Tibial nerve (tissue), 4 donors: ENCODE results near the gene CALCA. TPM values are rescaled to one million over a fixed set of nuclear protein-coding genes. Genes with fewer than 3 reads are reported as not detected.

Source experiments
- DNase-seq, 2 donors: peaks; one replicate each; pipeline ENCODE4 v3.0.0-alpha.2; 2019; ENCODE audit warnings: low spot score in 2 of 2
- H3K27ac ChIP-seq, 4 donors: fragments of 200-600 bp; sonication (generic) in 3 of 4; one replicate each; pipeline ENCODE4 v1.5.1; 2017 to 2019; ENCODE audit warnings: mild to moderate bottlenecking in 1 of 4
- H3K27me3 ChIP-seq, 2 donors: fragments of 200-600 bp; sonication (generic) in 1 of 2; one replicate each; pipeline versions ENCODE4 v1.5.1 to v1.6.0; 2017 to 2019
- H3K36me3 ChIP-seq, 3 donors: fragments of 200-600 bp; sonication (generic); one replicate each; pipeline ENCODE4 v1.5.1; 2018 to 2019
- H3K4me1 ChIP-seq, 4 donors: fragments of 200-600 bp; sonication (generic) in 3 of 4; one replicate each; pipeline ENCODE4 v1.5.1; 2017 to 2019
- H3K4me3 ChIP-seq, 4 donors: fragments of 200-600 bp; sonication (generic) in 3 of 4; one replicate each; pipeline ENCODE4 v1.5.1; 2017 to 2019; ENCODE audit warnings: mild to moderate bottlenecking in 1 of 4, moderate library complexity in 1 of 4
- H3K9me3 ChIP-seq, 4 donors: fragments of 200-600 bp; sonication (generic) in 3 of 4; one replicate each; pipeline ENCODE4 v1.5.1; 2017 to 2019
- CTCF ChIP-seq, 5 experiments: fragments of 200-600 bp in 3 of 5; fragments of 450-650 bp in 2 of 5; sonication (generic) in 3 of 5; IDR thresholded peaks; one replicate each; pipeline ENCODE4 v1.5.1; 2016 to 2019; ENCODE audit warnings: antibody characterized with exemption in 5 of 5, mild to moderate bottlenecking in 3 of 5, moderate library complexity in 2 of 5
- EP300 ChIP-seq, 2 donors: sonication (generic); formaldehyde crosslinking; IDR thresholded peaks; one replicate each; pipeline ENCODE4 v1.6.1; 2017; ENCODE audit warnings: antibody characterized with exemption in 2 of 2, mild to moderate bottlenecking in 1 of 2
- POLR2A ChIP-seq, 2 donors: fragments of 450-650 bp; IDR thresholded peaks; one replicate each; pipeline ENCODE4 v1.6.1; 2017; ENCODE audit warnings: antibody characterized with exemption in 2 of 2, mild to moderate bottlenecking in 2 of 2, moderate library complexity in 2 of 2
- WGBS, 2 donors: methylation state at CpG; one replicate each; pipeline ENCODE4 v1.1.5; 2018; 5-methylcytosine and 5-hydroxymethylcytosine counted together
- total RNA-seq, 4 donors: library from RNA; depleted of rRNA; stranded (reverse); fragments of >200 nt; gene quantifications; one replicate each; pipeline ENCODE4 v1.1.0, GENCODE V29; 2016

Gene CALCA
- total RNA-seq, 4 donors from 2014 or later, result not detected

GRCh38 chr11:14938936-14939335 is 33.2 kb downstream of the CALCA start:
- 64 to 73% methylated on average over 1 of the region's 1 CpG for WGBS, 2 donors
- TF ChIP-seq EP300 (IDR thresholded peaks at IDR 0.05), result no peak
- TF ChIP-seq CTCF (IDR thresholded peaks at IDR 0.05), result no peak
- no peak for TF ChIP-seq POLR2A (IDR thresholded peaks at IDR 0.05)
- no peak overlapping the region for H3K27ac ChIP-seq
- H3K4me1 ChIP-seq, result no peaks in the 10 kb centered on the region
- H3K36me3 ChIP-seq, result no peaks in the 10 kb centered on the region
- H3K27me3 ChIP-seq, result no peaks in the 10 kb centered on the region
- no peak overlapping the region for H3K4me3 ChIP-seq
- DNase-seq, result no peak
- H3K9me3 ChIP-seq, result peaks cover 0 to 2% (median 0%) of the 10 kb centered on the region in 4 donors

- Histone ChIP-seq H3K4me1 (no peaks in the 10 kb centered on the region), H3K36me3 (no peaks in the 10 kb centered on the region), H3K9me3 (peaks cover 0 to 2% (median 0%) of the 10 kb centered on the region in 4 donors), H3K27me3 (no peaks in the 10 kb centered on the region), H3K27ac (no peak overlapping the region), H3K4me3 (no peak overlapping the region)
- whole genome bisulfite sequencing, 2 donors, result 92 to 97% methylated on average over 1 of the region's 1 CpG
- no peak for TF ChIP-seq EP300 (IDR thresholded peaks at IDR 0.05)
- no peak for TF ChIP-seq CTCF (IDR thresholded peaks at IDR 0.05)
- no peak for TF ChIP-seq POLR2A (IDR thresholded peaks at IDR 0.05)
- no peak for DNase-seq
Measured at GRCh38 chr11:14934641-14935351, 37.4 kb downstream of the CALCA start.

GRCh38 chr11:14932447-14932846 is 39.7 kb downstream of the CALCA start:
- H3K27ac ChIP-seq, result no peak overlapping the region
- DNase-seq, result no peak

GRCh38 chr11:14930369-14930768 is 41.8 kb downstream of the CALCA start:
- DNase-seq, result no peak
- TF ChIP-seq POLR2A (IDR thresholded peaks at IDR 0.05) (no peak), CTCF (IDR thresholded peaks at IDR 0.05) (no peak), EP300 (IDR thresholded peaks at IDR 0.05) (no peak)
- no peak overlapping the region for H3K4me3 ChIP-seq
- no peaks in the 10 kb centered on the region for H3K27me3 ChIP-seq
- 59 to 88% methylated on average over 2 of the region's 2 CpGs for WGBS, 2 donors
- no peaks in the 10 kb centered on the region for H3K9me3 ChIP-seq
- no peak overlapping the region for H3K27ac ChIP-seq
- no peaks in the 10 kb centered on the region for H3K4me1 ChIP-seq
- H3K36me3 ChIP-seq, result no peaks in the 10 kb centered on the region

More at GRCh38 chr11:14932447-14932846, 39.7 kb downstream of the CALCA start:
- Histone ChIP-seq H3K4me1 (no peaks in the 10 kb centered on the region), H3K4me3 (no peak overlapping the region), H3K36me3 (no peaks in the 10 kb centered on the region), H3K9me3 (no peaks in the 10 kb centered on the region), H3K27me3 (no peaks in the 10 kb centered on the region)
- TF ChIP-seq CTCF (IDR thresholded peaks at IDR 0.05) (no peak), EP300 (IDR thresholded peaks at IDR 0.05) (no peak), POLR2A (IDR thresholded peaks at IDR 0.05) (no peak)

- Histone ChIP-seq H3K4me3 (no peak overlapping the region), H3K27me3 (no peaks in the 10 kb centered on the region), H3K4me1 (no peaks in the 10 kb centered on the region), H3K9me3 (no peaks in the 10 kb centered on the region), H3K27ac (no peak overlapping the region), H3K36me3 (no peaks in the 10 kb centered on the region)
- TF ChIP-seq EP300 (IDR thresholded peaks at IDR 0.05) (no peak), CTCF (IDR thresholded peaks at IDR 0.05) (no peak), POLR2A (IDR thresholded peaks at IDR 0.05) (no peak)
- DNase-seq, result no peak
Measured at GRCh38 chr11:14927146-14927545, 45.0 kb downstream of the CALCA start.
